ENCODE results near the gene CSAD.

- no peak for TF ChIP-seq POLR2AphosphoS5 (IDR thresholded peaks at IDR 0.05; ENCODE audit: insufficient read depth in 1 of 2, low read depth in 1 of 2)
- no peak for TF ChIP-seq CTCF (IDR thresholded peaks at IDR 0.05)
- no peak for TF ChIP-seq POLR2A (IDR thresholded peaks at IDR 0.05)
Measured at GRCh38 chr12:53182903-53183302, 2.2 kb upstream of the CSAD start.
